GM18873 (cell line): ENCODE results near the gene CSF3R.

Experiments used
- ATAC-seq: cut with Tn5 transposase; IDR thresholded peaks from one replicate; pipeline ENCODE4 v1.9.1; 2021; ENCODE audit warnings: mild to moderate bottlenecking, moderate library complexity, moderate number of reproducible peaks; ENCODE audit not compliant: unreplicated experiment, low FRiP score

The CSF3R gene

DNA sequence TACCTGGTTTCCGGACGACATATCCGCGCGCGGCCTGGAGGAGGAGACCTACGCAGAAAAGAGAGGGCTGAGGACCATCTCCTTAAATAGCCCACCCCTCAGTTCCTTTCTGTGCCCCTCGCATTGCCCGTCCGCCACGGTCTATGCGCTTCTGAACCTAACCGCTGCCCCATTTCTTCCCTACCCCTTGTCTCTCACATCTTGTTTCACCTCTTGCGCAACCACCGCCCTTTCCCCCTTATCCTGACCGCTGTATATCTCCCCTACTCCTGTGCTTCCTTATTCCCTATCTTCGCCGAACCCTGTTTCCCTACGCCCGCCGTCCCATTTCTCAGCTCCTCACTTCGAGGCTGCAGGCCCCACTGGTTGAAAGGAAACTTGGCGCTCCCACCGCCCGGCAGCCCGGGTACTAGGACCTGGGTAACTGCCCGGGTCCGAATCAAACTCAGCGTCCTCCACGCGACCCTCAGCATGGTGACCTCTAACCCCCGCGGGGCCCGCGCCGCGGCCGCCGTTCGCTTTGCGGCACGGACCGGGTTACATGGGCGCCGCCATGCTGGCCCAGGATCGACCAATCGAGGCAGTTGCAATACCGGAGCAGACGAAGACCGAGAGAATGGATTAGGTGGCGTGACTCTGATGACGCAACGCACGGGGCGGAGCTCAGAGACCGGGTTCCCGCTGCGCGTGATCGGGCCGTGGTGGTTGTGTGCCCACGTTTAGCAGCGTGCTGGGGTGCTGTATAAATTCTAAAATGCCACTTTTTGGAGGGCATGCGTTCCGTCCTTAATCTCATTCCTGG, 18.7 kb downstream of the CSF3R start, which contains the start of gene MRPS15:
TSS of gene MRPS15 (minus strand) at position 582 of the 802 bp plus-strand sequence. CDS start at position 473, 109 bp downstream.
- ATAC-seq, result peak; percentile 79

DNA sequence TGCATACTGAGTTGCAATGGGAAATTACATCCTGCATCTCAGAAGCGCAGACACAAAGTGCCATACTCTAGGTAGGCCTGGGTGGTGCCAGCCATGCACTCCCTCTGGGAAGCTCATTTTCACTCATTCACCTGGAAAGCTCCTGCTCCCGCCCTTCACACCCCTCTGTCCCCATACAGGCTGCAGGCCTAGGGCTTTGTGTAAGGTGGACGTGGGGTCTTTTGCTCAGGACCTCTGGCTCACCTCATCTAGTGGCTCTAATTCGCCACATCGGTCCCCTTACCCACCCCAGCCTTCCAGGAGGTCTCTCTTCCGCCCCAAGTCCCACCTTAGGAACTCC, 19.3 kb downstream of the CSF3R start:
- no peak for ATAC-seq

DNA sequence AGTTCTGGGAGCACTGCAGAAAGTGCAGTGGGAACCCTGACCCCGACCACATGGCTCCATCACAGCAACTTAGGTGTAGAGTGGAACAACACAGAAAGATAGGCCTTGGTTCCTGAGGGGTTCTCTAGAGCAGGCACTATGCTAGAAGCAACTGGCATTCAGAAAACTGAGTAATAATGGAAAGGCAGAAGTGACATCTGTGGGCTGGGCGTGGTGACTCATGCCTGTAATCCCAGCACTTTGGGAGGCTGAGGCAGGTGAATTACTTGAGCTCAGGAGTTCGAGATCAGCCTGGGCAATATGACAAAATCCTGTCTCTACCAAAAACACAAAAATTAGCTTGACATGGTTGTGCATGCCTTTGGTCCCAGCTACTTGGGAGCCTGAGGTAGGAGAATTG, 23.8 kb downstream of the CSF3R start:
- no peak for ATAC-seq

DNA sequence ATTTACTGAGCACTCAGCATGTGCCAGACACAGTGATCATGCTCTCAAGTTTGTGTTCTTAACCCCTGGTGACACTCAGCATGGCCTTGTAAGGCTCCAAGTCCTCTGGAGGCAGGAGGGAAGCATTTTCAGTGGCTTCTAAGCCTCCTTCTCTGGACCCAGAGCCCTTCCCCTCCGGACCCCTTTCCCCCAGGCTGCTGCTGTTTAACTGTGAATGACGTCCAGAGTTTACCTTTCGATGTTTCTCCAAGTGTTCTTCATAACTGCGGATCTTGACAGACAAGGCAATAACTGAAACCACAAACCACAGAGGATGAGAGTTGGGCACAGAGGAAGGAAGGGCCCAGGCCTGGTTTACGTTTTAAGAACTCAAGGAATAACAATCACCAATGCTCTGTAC, 25.0 kb downstream of the CSF3R start:
- no peak for ATAC-seq

DNA sequence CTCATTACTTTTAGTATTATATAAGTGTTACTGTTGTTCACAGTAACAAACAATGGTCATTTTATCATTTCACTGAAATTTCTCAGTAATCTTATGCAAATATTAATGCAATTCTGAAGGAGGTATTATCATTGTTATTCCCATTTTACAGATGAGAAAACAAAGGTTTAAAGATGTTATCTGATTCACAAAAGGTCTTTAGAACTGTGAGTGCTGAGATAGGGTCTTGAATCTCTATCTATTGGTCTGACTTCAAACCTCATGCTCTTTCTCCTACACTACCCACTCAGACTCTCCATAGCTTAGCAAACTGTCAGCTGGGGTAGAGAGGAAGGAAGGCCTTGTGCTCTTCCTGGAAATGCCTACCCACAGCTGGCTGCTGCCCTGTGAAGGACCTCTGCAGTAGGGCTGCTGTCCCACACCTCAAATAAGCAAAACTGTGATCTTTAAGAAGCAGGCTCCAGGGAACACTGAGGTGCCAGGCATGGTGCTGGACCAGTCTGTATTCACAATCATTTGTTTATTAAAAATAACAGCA, 26.3 kb downstream of the CSF3R start:
- ATAC-seq, result no peak

DNA sequence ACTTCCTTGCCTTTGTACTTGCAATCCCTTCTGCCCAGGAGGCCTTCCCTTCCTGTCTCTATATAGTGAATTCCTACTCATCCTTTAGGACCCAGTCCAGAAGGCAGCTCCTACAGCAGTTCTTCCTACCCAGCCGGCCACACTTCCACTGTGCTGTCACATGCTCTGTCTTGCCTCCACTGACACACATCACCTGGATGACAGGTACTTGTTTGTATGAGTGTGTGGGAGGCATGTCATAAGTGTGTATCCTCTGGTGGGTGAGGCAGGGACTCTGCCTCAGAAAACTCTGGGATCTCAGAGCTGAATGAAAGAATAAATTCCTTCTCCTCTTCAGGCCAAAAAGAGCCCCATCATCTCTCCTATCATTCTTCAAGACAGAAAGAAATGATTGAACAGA, 27.3 kb downstream of the CSF3R start:
- ATAC-seq, result no peak

DNA sequence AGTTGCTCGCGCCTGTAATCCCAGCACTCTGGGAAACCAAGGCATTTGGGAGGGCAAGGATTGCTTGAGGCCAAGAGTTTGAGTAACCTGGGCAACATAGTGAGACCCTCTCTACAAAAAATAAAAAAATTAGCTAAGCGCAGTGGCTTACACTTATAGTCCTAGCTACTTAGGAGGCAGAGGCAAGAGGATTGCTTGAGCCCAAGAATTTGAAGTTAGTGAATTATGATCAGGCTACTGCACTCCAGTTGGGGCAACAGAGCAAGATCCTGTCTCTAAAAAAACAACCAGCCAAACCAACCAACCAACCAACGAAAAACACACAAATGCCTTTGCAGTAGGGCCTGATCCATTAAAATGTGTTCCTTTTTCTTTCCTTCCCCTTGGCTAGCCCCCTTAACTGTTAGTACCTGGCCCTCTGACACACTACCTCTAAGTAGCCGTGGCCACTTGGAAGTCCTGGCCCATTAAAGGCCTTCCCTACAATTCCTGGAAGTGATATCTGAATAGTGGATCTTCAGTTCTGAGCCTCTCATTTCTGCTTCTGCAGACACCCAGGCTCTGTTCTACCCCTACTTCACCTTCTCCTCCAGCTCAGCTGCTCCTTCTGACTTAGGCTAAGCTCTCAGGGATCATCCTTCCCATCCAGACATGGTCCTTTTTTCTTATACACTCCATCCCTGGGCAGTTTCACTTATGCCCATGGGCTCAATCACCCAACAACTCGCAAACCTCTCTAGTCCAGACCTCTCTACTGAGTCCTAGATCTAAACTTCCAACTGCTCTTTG, 28.9 kb downstream of the CSF3R start:
- ATAC-seq, result no peak

DNA sequence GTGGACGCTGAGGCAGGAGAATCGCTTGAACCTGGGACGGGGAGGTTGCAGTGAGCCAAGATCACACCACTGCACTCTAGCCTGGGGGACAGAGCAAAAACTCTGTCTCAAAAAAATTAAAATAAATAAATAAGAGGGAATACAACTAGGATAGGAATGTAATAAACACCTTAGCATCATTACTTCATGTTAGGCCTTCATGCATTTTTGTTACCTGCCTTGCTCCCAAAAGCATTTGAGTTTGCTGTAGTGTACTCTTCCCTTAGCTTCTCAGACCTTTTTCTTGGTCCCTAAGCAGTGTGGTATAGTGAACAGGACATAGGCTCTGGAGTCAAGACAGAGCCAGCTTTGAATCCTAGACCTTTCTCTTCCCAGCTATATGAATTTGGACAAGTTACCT, 29.7 kb downstream of the CSF3R start:
- no peak for ATAC-seq

DNA sequence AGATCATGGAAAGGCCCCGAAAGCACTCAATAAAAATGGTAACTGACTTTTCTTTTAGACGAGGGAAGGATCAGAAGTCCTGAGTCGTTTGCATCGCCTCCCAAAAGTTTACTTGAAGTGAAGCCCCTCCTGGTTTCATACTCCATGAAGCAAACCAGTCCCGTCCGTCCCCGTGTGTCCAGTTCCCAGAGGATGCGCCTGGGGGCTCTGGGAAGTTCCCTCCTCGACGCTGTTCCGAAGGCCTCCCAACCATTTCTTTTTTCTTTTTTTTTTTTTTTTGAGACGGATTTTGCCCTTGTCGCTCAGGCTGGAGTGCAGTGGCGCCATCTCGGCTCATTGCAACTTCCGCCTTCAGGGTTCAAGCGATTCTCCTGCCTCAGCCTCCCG, 31.8 kb downstream of the CSF3R start:
- ATAC-seq, result no peak

DNA sequence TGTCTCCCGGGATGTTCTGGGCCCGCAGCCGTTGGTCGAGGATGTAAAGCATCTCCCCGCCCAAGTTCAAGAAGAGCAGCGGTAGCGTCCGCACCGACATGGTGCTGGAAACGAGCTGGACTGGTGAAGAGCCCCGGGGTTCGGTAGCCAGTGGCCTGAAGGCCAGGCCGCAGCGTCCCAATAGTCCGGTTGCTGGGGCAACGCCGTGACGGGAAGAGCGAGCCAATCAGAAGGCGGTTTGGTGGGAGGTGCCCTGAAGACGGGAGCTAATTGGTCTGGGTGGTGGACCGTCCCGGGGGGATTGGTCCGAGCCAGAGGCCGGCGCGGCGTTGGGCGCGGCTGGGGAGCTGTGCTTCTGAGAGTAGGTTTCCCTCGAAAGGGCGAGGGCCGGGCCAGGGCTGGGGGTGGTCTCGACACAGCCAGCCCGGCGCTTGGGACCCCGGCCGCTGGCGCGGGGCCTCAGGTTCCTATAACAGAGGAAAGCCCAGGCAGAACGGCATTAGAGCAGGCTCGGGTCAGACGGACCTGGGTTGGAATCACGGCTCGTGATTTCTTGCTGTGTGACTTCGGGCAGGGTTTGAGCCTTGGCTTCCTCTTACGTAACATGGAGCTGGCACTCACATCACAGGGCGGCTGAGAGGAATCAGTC, 32.3 kb downstream of the CSF3R start, which contains the start of gene OSCP1:
TSS of gene OSCP1 (minus strand) at position 182 of the 649 bp plus-strand sequence. CDS start at position 100, 82 bp downstream.
- peak; percentile 92 for ATAC-seq

DNA sequence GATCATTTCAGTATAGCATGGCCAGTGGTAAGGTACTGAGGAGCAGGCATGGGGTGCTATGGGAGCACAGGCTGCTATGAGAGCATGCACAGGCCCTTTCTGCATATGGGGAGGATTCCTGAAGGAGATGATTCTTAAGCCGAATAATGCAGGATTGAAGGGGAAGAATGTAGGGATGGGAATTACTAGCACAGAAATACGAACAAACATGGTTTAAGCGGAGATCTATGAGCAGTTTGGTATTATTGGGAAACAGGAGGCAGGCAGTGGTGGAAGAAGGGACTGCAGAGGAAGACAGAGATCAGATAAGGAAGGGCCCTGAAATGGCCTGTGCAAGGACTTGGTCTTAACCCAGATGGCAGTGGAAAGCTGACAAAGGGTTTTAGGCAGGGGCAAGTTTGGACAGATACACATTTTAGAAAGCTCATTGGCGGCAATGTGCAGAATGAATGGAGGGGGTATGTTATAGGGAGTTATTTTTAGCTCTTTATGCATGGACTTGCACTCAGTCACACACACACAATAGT, 34.1 kb downstream of the CSF3R start:
- no peak for ATAC-seq

DNA sequence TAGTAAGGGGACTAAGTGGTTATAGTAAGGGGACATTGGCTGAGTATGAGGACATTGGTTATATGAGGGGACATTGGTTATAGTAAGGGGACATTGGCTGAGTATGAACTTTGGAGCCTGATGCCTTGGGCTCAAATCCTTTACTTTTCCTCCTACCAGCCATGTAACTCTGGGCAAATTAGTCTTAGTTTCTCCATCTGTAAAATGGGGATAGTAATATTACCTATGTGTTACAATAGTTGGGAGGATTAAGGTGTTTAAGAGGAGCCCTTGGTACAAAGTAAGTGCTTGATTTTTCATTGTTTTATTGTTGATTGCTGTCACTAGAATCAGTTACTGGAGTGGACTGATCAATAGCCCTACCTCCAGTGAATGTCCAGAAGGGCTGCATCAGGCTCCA, 35.3 kb downstream of the CSF3R start:
- no peak for ATAC-seq

DNA sequence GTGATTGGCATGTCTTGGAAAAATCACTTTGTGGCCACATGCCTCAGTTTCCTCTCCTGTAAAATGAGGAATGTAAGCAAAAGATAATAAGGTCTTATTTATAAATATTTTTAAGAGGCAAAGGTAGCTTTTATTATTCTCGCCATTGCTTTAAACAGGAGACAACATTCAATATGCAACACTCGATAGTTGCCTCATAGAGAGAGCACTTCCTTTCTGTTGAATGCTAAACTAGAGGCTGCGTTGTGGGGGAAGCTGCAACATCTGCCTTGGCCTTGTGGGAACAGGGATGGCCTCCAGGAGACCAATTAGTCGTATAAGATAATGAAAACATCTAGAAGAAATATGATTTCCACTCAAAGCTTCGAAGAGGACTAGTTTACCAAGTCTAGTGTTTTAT, 36.0 kb downstream of the CSF3R start:
- ATAC-seq, result no peak

DNA sequence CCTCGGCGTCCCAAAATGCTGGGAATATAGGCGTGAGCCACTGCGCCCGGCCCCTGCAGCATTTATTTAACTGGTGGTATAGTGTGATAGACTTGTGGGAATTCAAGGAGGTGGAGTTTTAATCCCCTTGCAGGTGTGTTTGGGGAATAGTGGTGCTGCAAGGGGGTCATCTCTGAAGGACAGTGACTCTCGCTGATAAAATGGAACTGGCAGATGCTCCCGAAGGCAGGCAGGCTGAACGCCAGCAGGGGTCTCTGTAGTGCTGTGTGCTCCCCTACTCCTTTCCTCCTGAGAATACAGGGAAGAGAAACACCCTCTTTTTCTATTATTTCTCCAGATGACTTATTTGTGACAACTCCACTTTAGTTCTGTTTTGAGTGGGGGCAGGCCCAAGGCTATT, 36.4 kb downstream of the CSF3R start:
- no peak for ATAC-seq

DNA sequence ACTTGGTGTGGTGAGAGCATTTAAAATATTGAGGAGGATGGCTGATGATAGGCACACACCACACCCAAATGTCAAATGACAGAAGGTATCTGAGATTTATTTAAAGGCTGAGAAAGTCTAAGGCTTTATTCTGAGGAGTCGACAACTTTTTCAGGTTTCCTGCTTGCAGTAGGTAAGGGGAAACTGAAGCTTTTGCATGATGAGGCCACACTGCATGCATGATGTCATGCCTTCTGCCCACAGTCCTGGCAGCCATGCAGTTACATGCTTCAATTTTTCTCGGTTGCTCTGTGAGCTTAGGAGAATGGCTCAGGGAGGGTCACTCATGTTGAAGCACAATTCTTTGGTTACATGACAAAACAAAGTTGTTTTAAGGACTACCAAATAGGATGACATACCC, 39.4 kb downstream of the CSF3R start:
- ATAC-seq, result no peak

DNA sequence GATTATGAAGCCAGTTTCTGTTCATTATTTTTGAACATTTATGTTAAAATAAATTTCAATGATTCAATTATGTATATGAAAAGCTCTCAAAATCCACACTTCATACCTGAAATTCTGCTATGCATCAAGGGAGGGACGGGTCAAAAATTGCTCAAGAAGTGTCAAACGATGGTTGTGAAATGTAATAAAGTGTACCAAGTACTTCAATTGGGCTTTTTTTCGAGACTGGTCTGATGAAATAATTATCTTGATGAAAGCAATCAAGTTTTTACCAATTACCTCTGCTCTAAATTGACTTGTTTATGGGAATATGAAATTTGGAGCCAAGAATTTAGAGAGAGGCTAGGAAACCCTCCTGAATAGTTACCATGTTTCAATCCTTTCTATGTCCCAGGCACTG, 40.4 kb downstream of the CSF3R start:
- ATAC-seq, result no peak

DNA sequence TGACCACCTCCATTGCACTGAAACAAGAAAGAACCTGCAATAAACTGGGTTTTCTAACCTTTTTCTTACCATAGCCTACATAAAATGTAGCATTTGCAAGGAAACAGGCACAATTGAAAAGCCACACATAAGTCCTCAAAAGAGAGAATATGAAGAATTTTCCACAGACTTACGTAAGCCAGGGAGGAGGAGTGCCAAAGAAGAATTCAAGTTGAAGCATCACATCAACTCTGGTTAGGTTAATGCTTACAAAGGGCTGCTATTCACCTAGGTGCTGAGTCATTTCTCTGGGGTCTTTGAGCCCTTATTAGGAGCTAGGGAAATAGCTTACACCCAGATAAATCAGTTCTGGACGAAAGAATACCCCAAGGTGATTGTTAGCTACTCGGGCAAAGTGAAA, 42.1 kb downstream of the CSF3R start:
- ATAC-seq, result no peak

DNA sequence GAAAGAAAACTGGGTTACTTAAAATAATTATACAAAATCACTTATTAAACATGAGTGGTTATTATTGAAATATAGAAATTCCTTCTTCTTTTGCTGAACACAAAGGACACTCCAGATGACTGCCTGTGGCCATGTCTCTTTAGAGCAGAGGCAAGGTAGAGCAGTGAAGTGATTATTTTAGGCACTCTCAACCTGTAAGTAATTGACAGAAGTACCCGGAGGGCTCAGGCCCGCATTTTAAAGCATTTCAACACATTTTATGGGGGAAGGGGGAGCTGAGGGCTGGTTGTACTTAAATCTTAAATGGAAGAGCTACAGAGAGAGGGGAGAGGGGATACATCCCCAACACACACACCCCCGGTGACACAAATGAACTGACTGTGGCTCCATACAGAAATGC, 42.7 kb downstream of the CSF3R start:
- ATAC-seq, result no peak

DNA sequence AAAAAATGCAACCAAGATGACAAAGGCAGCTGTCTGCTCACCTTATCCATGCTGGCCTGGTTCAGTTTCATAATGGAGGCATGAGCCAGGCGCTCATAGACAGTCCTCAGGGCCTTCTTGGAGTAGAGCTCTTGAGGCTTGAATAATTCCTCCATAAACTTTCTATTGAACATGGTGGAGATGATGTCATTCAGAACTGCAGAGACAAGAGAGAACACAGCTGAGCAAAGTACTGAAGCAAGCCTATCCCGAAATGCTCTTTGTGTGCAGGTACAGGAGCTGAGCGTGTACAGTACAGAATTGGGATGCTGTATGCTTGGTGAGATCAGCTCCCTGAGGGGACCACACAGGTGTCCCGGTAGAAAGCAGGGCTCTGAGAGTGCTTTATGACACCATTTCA, 44.0 kb downstream of the CSF3R start:
- ATAC-seq, result no peak

DNA sequence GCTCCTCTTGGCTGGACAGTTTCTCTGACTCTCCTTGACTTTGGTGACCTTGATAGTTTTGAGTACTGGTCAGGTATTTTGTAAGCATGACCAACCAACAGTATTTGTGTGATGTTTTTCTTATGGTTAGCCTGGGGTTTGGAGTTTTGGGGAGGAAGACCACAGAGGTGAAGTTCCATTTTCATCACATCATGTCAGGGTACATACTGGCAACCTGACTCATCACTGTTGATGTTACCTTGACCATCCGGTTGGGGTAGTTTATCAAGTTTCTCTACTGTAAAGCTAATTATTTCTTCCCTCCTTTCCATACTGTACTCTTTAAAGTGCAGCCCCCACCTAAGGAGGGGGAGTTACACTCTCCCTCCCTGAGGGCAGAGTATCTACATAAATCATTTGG, 45.9 kb downstream of the CSF3R start:
- no peak for ATAC-seq

DNA sequence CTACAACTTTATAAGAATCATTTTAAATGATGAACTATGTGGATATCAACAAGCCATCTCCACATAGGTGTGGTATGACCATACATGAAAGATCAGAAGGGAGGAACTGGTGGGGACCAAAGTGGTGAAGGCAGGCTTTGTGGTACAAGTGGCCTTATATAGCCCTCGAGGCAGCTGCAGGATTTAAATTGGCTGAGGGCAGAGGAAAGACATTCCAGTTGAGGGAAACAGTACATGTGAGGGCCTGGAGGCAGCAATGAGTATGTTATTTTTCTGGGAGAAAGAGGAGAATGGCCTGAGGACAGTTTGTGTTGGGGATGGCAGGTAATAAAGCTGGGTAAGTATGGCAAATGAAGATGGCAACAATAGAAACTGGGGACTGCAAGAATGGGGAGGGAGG, 49.6 kb downstream of the CSF3R start:
- no peak for ATAC-seq
